ENCODE data around the gene LARP4.

Gene LARP4

GRCh38 chr12:50523772-50524171 is 123.1 kb downstream of the LARP4 start:
- Histone ChIP-seq H3K9ac (ENCODE audit: low read depth, low read length) (no peak overlapping the region), H3K4me2 (ENCODE audit: insufficient read depth, low read length) (no peak overlapping the region), H3K4me3 (ENCODE audit: low read depth in 1 of 2, low read length in 2 of 2) (no peak overlapping the region), H2AFZ (ENCODE audit: low read depth, low read length) (no peak overlapping the region), H4K20me1 (ENCODE audit: insufficient read depth, low read length) (peaks cover 13% of the 10 kb centered on the region; the same call in 1 of the 2 replicates), H3K27ac (ENCODE audit: low read length) (no peak overlapping the region), H3K9me3 (ENCODE audit: insufficient read depth, low read length, severe bottlenecking) (no peaks in the 10 kb centered on the region), H3K79me2 (ENCODE audit: insufficient read depth, low read length) (peaks cover 87% of the 10 kb centered on the region), H3K36me3 (ENCODE audit: insufficient read depth, low read length) (peaks cover 16% of the 10 kb centered on the region), H3K27me3 (ENCODE audit: insufficient read depth, low read length, poor library complexity) (no peaks in the 10 kb centered on the region), H3K4me1 (ENCODE audit: insufficient read depth, low read length) (no peaks in the 10 kb centered on the region; the same call in 1 of the 2 replicates)
- DNase-seq (no peak), ATAC-seq (ENCODE audit: insufficient read depth, low read depth) (no peak)
- no peak for TF ChIP-seq CTCF (IDR thresholded peaks at IDR 0.05; ENCODE audit: borderline replicate concordance, extremely low read depth, low read length, poor library complexity, severe bottlenecking)
- no peak for TF ChIP-seq EZH2 (IDR thresholded peaks at IDR 0.05; ENCODE audit: borderline replicate concordance, low read depth, low read length, severe bottlenecking)

DNA sequence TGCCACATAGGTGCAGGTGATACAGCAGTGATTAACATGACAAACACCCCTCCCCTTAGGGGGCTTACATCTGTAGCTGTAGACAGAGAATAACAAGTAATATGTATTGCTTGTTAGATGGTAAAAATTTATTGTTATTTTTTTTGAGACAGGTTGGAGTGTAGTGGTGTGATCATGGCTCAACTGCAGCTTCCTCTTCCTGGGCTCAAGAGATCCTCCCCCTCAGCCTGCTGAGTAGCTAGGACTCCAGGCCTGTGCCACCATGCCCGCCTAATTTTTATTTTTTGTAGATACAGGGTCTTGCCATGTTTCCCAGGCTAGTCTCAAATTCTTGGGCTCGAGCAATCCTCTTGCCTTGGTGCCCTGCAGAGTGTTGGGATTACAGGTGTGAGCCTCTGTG is 123.9 kb downstream of the LARP4 start:
- H3K4me1 ChIP-seq (ENCODE audit: insufficient read depth, low read length) = no peaks in the 10 kb centered on the region
- H3K9me3 ChIP-seq (ENCODE audit: insufficient read depth, low read length, severe bottlenecking) = no peaks in the 10 kb centered on the region
- peaks cover 87% of the 10 kb centered on the region for H3K79me2 ChIP-seq (ENCODE audit: insufficient read depth, low read length)

DNA sequence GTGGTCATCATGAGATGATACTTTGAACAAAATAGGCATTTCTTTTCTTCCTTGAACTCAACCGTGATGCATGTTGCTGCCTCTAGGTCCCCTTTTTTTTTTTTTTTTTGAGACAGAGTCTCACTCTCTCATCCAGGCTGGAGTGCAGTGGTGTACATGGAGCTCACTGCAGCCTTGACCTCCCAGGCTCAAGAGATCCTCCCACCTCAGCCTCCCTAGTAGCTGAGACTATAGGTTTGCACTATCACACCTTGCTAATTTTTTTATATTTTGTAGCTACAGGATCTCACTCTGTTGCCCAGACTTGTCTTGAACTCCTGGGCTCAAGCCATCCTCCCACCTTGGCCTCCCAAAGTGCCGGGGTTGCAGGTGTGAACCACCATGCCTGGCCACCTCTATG is 124.7 kb downstream of the LARP4 start:
- H4K20me1 ChIP-seq (ENCODE audit: insufficient read depth, low read length) = peaks cover 12% of the 10 kb centered on the region; the same call in 1 of the 2 replicates
- no peak overlapping the region for H3K27ac ChIP-seq (ENCODE audit: low read length)

More for the DNA sequence above, 123.9 kb downstream of the LARP4 start:
- Histone ChIP-seq H3K4me3 (ENCODE audit: low read depth in 1 of 2, low read length in 2 of 2) (no peak overlapping the region), H3K4me2 (ENCODE audit: insufficient read depth, low read length) (no peak overlapping the region), H3K9ac (ENCODE audit: low read depth, low read length) (no peak overlapping the region), H2AFZ (ENCODE audit: low read depth, low read length) (no peak overlapping the region), H3K27me3 (ENCODE audit: insufficient read depth, low read length, poor library complexity) (no peaks in the 10 kb centered on the region), H3K36me3 (ENCODE audit: insufficient read depth, low read length) (peaks cover 16% of the 10 kb centered on the region), H3K27ac (ENCODE audit: low read length) (no peak overlapping the region), H4K20me1 (ENCODE audit: insufficient read depth, low read length) (peaks cover 11% of the 10 kb centered on the region; the same call in 1 of the 2 replicates)
- DNase-seq = no peak
- no peak for TF ChIP-seq CTCF (IDR thresholded peaks at IDR 0.05; ENCODE audit: borderline replicate concordance, extremely low read depth, low read length, poor library complexity, severe bottlenecking)
- ATAC-seq (ENCODE audit: insufficient read depth, low read depth) = no peak

More for the DNA sequence above, 124.7 kb downstream of the LARP4 start:
- Histone ChIP-seq H3K4me1 (ENCODE audit: insufficient read depth, low read length) (no peaks in the 10 kb centered on the region), H2AFZ (ENCODE audit: low read depth, low read length) (no peak overlapping the region), H3K36me3 (ENCODE audit: insufficient read depth, low read length) (peaks cover 16% of the 10 kb centered on the region), H3K9me3 (ENCODE audit: insufficient read depth, low read length, severe bottlenecking) (no peaks in the 10 kb centered on the region), H3K9ac (ENCODE audit: low read depth, low read length) (no peak overlapping the region), H3K4me2 (ENCODE audit: insufficient read depth, low read length) (no peak overlapping the region), H3K79me2 (ENCODE audit: insufficient read depth, low read length) (peaks cover 86% of the 10 kb centered on the region), H3K4me3 (ENCODE audit: low read depth in 1 of 2, low read length in 2 of 2) (no peak overlapping the region), H3K27me3 (ENCODE audit: insufficient read depth, low read length, poor library complexity) (no peaks in the 10 kb centered on the region)
- TF ChIP-seq CTCF (IDR thresholded peaks at IDR 0.05; ENCODE audit: borderline replicate concordance, extremely low read depth, low read length, poor library complexity, severe bottlenecking) = no peak
- TF ChIP-seq EZH2 (IDR thresholded peaks at IDR 0.05; ENCODE audit: borderline replicate concordance, low read depth, low read length, severe bottlenecking) = no peak
- DNase-seq (no peak), ATAC-seq (ENCODE audit: insufficient read depth, low read depth) (no peak)

All from DND-41 (cell line).